Ectodermal cell (in vitro differentiated cells): ENCODE measurements around the gene MMS22L.

Source experiments
- H3K27ac ChIP-seq: 2 replicates; pipeline ENCODE4 v1.7.0; 2013; ENCODE audit warnings: mild to moderate bottlenecking, low read depth, low read length; ENCODE audit not compliant: insufficient read depth, poor library complexity, severe bottlenecking
- H3K27me3 ChIP-seq: 2 replicates; pipeline ENCODE4 v1.7.0; 2013; ENCODE audit warnings: mild to moderate bottlenecking, low read length; ENCODE audit not compliant: insufficient read depth, control insufficient read depth, poor library complexity, severe bottlenecking
- H3K36me3 ChIP-seq: one replicate; pipeline ENCODE4 v1.7.0; 2013; ENCODE audit warnings: low read length; ENCODE audit not compliant: control insufficient read depth, insufficient read depth
- H3K4me1 ChIP-seq: one replicate; pipeline ENCODE4 v1.7.0; 2013; ENCODE audit warnings: low read length; ENCODE audit not compliant: control insufficient read depth, insufficient read depth
- H3K4me3 ChIP-seq: 2 replicates; pipeline ENCODE4 v1.7.0; 2013; ENCODE audit warnings: low read depth, low read length, control low read depth; ENCODE audit not compliant: insufficient read depth
- H3K9me3 ChIP-seq: 2 replicates; pipeline ENCODE4 v1.7.0; 2013; ENCODE audit warnings: mild to moderate bottlenecking, low read length, moderate library complexity; ENCODE audit not compliant: control insufficient read depth
- whole genome bisulfite sequencing, 2 experiments: methylation state at CpG; one replicate each; pipeline ENCODE4 v1.1.7; 2013; ENCODE audit warnings: missing lambda C conversion rate in 2 of 2; 5-methylcytosine and 5-hydroxymethylcytosine counted together

The MMS22L gene

GRCh38 chr6:97097068-97098047 is 185.7 kb downstream of the MMS22L start:
- H3K4me1 ChIP-seq, result no peaks in the 10 kb centered on the region
- 94% methylated on average over 14 of the region's 14 CpGs for WGBS, 2 experiments
- no peak overlapping the region for H3K4me3 ChIP-seq
- no peak overlapping the region for H3K27ac ChIP-seq
- no peaks in the 10 kb centered on the region for H3K9me3 ChIP-seq
- H3K36me3 ChIP-seq, result no peaks in the 10 kb centered on the region
- H3K27me3 ChIP-seq, result no peaks in the 10 kb centered on the region

GRCh38 chr6:97095311-97095850 is 187.6 kb downstream of the MMS22L start:
- H3K36me3 ChIP-seq, result no peaks in the 10 kb centered on the region

DNA sequence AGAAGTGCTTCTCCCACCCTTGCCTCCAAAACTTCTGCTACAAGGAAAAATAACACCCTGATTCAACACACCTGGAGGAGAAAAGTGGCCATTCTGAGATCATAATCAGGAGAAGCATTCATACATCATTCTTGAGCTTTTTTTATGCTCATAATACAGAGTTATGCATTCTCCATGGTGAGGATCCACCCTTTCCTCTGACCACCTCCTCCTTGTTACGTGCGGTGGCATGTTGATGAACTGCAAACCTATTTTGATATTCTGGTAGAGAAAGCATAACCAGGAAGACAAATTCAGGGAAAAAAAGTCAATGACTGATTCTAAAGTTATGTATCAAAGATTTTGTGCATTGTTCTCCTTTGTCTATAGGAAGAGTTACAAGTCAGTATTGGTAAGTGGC is 188.6 kb downstream of the MMS22L start:
- Histone ChIP-seq H3K27me3 (no peaks in the 10 kb centered on the region), H3K4me3 (no peak overlapping the region), H3K27ac (no peak overlapping the region), H3K4me1 (no peaks in the 10 kb centered on the region), H3K36me3 (no peaks in the 10 kb centered on the region), H3K9me3 (no peaks in the 10 kb centered on the region)
- 96 to 100% methylated on average over 2 of the region's 2 CpGs for WGBS, 2 experiments

More at GRCh38 chr6:97095311-97095850, 187.6 kb downstream of the MMS22L start:
- Histone ChIP-seq H3K27me3 (no peaks in the 10 kb centered on the region), H3K9me3 (no peaks in the 10 kb centered on the region), H3K4me1 (no peaks in the 10 kb centered on the region), H3K4me3 (no peak overlapping the region), H3K27ac (no peak overlapping the region)
- WGBS, 2 experiments, result 71 to 77% methylated on average over 3 of the region's 3 CpGs

DNA sequence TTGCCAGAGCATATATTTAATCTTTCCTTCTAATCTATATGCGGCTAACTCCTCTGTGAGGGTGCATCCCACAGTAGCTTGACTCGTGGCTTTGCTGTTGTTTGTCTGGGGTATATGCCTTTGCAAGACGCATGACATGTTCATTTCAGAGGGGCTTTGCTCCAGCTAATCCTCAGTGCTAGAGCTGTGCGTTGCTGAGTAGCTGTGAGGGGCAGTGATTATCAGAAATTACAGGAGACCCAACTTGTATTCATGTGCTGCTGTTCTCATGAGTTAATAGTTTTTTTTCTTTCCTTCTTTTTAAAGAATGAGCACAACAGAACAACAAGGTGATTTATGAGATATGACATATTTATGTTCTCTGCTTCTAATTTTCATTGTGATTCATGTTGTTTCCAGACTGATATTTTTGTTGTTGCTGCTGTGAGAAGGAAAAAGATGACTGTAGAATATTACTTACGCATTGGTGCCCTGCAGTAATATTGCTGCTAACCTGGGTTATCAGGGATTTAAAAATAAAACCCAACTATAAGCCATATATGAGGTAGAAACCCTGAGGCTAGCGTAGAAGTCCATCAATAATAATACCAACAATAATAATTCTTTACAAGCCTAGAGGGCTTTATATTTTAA is 190.2 kb downstream of the MMS22L start:
- Histone ChIP-seq H3K27me3 (no peaks in the 10 kb centered on the region), H3K9me3 (no peaks in the 10 kb centered on the region), H3K36me3 (no peaks in the 10 kb centered on the region), H3K4me1 (no peaks in the 10 kb centered on the region), H3K4me3 (no peak overlapping the region), H3K27ac (no peak overlapping the region)
- WGBS, 2 experiments, result 87 to 93% methylated on average over 5 to 6 of the region's 6 CpGs
